Measurements from ENCODE around the gene DIPK1B. TPM values are rescaled to one million over a fixed set of nuclear protein-coding genes. Genes with fewer than 3 reads are reported as not detected.

DIPK1B gene
- total and polyA plus RNA-seq, 11 donors: 14.4 to 46.3 (median 19.8) TPM

DNA sequence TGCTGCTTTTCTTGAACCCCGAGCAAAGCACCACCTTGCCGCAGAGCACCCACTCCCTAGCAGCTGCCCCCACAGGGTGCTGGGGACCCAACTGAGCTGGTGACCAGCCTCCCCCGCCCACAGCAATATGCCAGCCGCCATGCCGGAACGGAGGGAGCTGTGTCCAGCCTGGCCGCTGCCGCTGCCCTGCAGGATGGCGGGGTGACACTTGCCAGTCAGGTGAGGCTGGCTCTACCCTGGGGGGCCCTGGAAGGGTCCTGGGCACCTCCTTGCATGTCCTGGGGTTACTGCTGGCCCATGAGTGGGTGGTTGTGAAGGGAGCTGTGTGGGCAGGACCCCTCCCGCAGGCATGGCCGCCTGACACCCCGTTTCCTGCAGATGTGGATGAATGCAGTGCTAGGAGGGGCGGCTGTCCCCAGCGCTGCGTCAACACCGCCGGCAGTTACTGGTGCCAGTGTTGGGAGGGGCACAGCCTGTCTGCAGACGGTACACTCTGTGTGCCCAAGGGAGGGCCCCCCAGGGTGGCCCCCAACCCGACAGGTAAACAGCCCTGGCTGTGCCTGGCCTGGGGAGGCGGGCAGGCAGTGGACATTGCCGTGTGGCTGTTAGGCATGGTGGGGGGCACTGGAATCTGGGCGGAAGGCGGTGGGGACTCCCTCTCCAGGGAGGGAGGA is 42.4 kb upstream of the DIPK1B start:
- H3K27ac ChIP-seq: peak overlapping the region; percentile 31 to 96 (median 84)
- peaks cover 0 to 12% (median 0%) of the 10 kb centered on the region in 9 donors for H3K27me3 ChIP-seq
- TF ChIP-seq, protein P1, sequence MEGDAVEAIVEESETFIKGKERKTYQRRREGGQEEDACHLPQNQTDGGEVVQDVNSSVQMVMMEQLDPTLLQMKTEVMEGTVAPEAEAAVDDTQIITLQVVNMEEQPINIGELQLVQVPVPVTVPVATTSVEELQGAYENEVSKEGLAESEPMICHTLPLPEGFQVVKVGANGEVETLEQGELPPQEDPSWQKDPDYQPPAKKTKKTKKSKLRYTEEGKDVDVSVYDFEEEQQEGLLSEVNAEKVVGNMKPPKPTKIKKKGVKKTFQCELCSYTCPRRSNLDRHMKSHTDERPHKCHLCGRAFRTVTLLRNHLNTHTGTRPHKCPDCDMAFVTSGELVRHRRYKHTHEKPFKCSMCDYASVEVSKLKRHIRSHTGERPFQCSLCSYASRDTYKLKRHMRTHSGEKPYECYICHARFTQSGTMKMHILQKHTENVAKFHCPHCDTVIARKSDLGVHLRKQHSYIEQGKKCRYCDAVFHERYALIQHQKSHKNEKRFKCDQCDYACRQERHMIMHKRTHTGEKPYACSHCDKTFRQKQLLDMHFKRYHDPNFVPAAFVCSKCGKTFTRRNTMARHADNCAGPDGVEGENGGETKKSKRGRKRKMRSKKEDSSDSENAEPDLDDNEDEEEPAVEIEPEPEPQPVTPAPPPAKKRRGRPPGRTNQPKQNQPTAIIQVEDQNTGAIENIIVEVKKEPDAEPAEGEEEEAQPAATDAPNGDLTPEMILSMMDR (IDR thresholded peaks at IDR 0.05): no peak
- no peak for TF ChIP-seq POLR2A (IDR thresholded peaks at IDR 0.05)
- peak overlapping the region; percentile 35 to 84 (median 68) for H3K4me3 ChIP-seq
- peaks cover 0 to 43% (median 8%) of the 10 kb centered on the region in 12 donors for H3K4me1 ChIP-seq
- DNase-seq: no peak
- H3K36me3 ChIP-seq: peaks cover 0 to 83% (median 53%) of the 10 kb centered on the region in 9 donors
- H3K9me3 ChIP-seq: no peaks in the 10 kb centered on the region
- 51 to 74% (median 58%) methylated on average over 12 to 23 of the region's 23 CpGs for WGBS, 4 donors
- ATAC-seq: no peak
- intact Hi-C loops (cut with DNase I): no loop called here

DNA sequence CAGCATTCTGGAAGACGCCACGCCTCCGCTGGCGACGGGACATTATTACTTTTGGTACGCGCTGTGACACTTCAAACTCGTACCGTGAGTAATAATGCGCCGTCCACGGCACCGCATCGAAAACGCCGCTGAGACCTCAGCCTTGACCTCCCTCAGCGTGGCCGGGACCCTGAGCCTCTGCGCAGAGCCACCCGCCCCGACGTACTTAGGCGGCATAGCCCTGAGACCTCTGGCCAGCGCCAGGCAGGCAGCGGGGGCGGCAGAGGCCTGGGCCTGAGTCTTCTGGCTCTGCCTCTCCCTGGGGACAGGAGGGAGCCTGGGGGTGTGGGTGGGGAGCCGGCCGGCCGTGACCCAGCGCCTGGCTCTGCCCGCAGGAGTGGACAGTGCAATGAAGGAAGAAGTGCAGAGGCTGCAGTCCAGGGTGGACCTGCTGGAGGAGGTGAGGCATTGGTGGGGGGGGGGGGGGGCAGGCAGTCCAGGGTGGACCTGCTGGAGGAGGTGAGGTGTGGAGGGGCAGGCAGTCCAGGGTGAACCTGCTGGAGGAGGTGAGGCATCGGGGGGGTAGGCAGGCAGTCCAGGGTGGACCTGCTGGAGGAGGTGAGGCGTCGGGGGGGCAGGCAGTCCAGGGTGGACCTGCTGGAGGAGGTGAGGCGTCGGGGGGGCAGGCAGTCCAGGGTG is 41.7 kb upstream of the DIPK1B start:
- WGBS, 4 donors: 57 to 66% (median 65%) methylated on average over 29 to 36 of the region's 36 CpGs
- intact Hi-C loops (cut with DNase I): no loop called here
- Histone ChIP-seq H3K27ac (peak overlapping the region; percentile 31 to 96 (median 84)), H3K9me3 (no peaks in the 10 kb centered on the region), H3K27me3 (peaks cover 0 to 7% (median 0%) of the 10 kb centered on the region in 9 donors), H3K36me3 (peaks cover 0 to 81% (median 49%) of the 10 kb centered on the region in 9 donors), H3K4me1 (peaks cover 0 to 41% (median 4%) of the 10 kb centered on the region in 12 donors), H3K4me3 (peak overlapping the region; percentile 35 to 84 (median 68))
- TF ChIP-seq POLR2A (IDR thresholded peaks at IDR 0.05): no peak
- TF ChIP-seq, protein P1 (IDR thresholded peaks at IDR 0.05): no peak
- ATAC-seq: no peak
- no peak for DNase-seq

DNA sequence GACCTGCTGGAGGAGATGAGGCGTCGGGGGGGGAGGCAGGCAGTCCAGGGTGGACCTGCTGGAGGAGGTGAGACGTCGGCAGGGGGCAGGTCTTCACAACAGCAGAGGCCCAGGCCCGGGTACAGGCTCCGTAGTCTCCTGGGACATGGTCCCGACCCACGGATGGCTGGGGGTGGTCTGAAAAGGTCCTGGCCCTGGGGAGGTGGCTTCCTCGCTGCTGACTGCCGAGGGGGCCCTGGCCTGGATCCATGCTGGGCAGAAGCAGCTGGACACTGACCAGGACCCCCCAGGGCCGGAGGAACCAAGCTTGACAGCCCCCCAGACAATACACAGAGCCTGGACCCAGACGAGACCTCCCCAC is 41.1 kb upstream of the DIPK1B start:
- TF ChIP-seq, protein P1 (IDR thresholded peaks at IDR 0.05): no peak
- TF ChIP-seq POLR2A (IDR thresholded peaks at IDR 0.05): no peak
- Histone ChIP-seq H3K27me3 (peaks cover 0 to 7% (median 0%) of the 10 kb centered on the region in 9 donors), H3K4me3 (peak overlapping the region in 10 of 12 donors; percentile 1 to 80 (median 50)), H3K4me1 (peaks cover 0 to 39% (median 4%) of the 10 kb centered on the region in 12 donors), H3K9me3 (no peaks in the 10 kb centered on the region), H3K27ac (peak overlapping the region in 10 of 12 donors; percentile 15 to 89 (median 52)), H3K36me3 (peaks cover 0 to 86% (median 54%) of the 10 kb centered on the region in 9 donors)
- no peak for ATAC-seq
- intact Hi-C loops (cut with DNase I): no loop called here
- 22 to 40% (median 30%) methylated on average over 4 to 12 of the region's 12 CpGs for WGBS, 4 donors
- no peak for DNase-seq
